ENCODE data around the gene CLPX.
"Not testable (repeated sequence)": the region's sequence is repeated elsewhere in the genome, so short reads cannot be mapped to it uniquely, and the experiment has no call there.

Gene CLPX

DNA sequence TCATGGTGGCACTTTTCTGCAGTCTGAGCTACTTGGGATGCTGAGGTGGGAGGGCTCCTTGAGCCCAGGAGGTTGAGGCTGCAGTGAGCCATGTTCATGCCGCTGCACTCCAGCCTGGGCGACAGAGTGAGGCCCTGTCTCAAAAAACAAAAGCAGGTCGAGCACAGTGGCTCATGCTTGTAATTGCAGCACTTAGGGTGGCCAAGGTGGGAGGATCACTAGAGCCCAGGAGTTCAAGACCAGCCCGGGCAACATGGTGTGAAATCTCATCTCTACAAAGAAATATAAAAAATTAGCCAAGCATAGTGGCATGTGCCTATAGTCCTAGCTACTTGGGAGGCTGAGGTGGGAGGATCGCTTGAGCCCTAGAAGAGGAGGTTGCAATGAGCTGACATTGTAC, 80.1 kb downstream of the CLPX start:
- DNase-seq (ENCODE audit: low read depth): no peak
- TF ChIP-seq CTCF (IDR thresholded peaks at IDR 0.05; ENCODE audit: low read length, missing control alignments): no peak

DNA sequence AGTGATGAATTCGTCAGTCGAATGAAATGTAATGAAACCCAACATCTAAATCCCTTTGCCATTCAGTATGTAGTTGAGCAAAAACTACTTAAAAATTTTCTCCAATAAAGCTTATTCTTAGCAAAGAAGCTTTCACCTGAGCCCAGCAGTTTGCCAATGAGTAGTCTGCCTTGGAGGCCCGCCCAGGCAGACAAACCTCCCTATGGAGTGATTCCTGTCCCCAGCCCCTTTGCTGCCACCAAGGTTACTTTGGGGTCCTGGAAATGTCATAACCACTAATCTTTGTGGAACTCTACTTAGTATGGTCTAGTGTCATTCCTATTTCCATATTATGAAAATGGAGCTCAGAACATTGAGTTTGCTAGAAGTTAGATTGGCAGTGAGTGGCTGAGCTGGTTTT, 82.2 kb downstream of the CLPX start:
- H3K4me3 ChIP-seq (replicated peaks; ENCODE audit: low read depth, low read length): no peak overlapping the region
- no peak for DNase-seq (ENCODE audit: low read depth)
- TF ChIP-seq CTCF (IDR thresholded peaks at IDR 0.05; ENCODE audit: low read length, missing control alignments): no peak

More for the DNA sequence above, 80.1 kb downstream of the CLPX start:
- H3K4me3 ChIP-seq (replicated peaks; ENCODE audit: low read depth, low read length): no peak overlapping the region

- no peak for DNase-seq (ENCODE audit: low read depth)
- H3K4me3 ChIP-seq (replicated peaks; ENCODE audit: low read depth, low read length): no peak overlapping the region
- no peak for TF ChIP-seq CTCF (IDR thresholded peaks at IDR 0.05; ENCODE audit: low read length, missing control alignments)
Measured at GRCh38 chr15:65101891-65102708, 83.0 kb downstream of the CLPX start.

GRCh38 chr15:65101411-65101890, 83.7 kb downstream of the CLPX start:
- peak; percentile 90 for TF ChIP-seq CTCF (IDR thresholded peaks at IDR 0.05; ENCODE audit: low read length, missing control alignments)
- DNase-seq (ENCODE audit: low read depth): peak; percentile 79
- H3K4me3 ChIP-seq (replicated peaks; ENCODE audit: low read depth, low read length): no peak overlapping the region

GRCh38 chr15:65100442-65100841, 84.7 kb downstream of the CLPX start:
- DNase-seq (ENCODE audit: low read depth): no peak
- TF ChIP-seq CTCF (IDR thresholded peaks at IDR 0.05; ENCODE audit: low read length, missing control alignments): no peak
- H3K4me3 ChIP-seq (replicated peaks; ENCODE audit: low read depth, low read length): no peak overlapping the region

DNA sequence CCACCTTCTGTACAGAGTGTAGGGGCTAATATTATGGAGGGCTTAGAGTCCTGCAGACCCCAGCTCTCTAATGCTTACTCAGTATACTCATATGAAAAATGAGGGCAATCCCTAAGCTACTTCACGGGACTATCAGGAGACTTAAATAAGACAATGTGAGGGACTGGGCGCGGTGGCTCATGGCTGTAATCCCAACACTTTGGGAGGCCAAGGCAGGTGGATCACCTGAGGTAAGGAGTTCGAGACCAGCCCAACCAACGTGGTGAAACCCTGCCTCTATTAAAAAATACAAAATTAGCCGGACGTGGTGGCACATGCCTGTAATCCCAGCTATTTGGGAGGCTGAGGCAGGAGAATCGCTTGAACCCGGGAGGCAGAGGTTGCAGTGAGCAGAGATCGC, 85.3 kb downstream of the CLPX start:
- DNase-seq (ENCODE audit: low read depth); H3K4me3 ChIP-seq (replicated peaks; ENCODE audit: low read depth, low read length): not testable (repeated sequence)

- no peak overlapping the region for H3K4me3 ChIP-seq (replicated peaks; ENCODE audit: low read depth, low read length)
- DNase-seq (ENCODE audit: low read depth): no peak
- TF ChIP-seq CTCF (IDR thresholded peaks at IDR 0.05; ENCODE audit: low read length, missing control alignments): no peak
Measured at GRCh38 chr15:65099336-65099735, 85.8 kb downstream of the CLPX start.
